ENCODE measurements around the gene GRIN1. TPM values are rescaled to one million over a fixed set of nuclear protein-coding genes. Genes with fewer than 3 reads are reported as not detected.

GRIN1 gene
- total RNA-seq, 1 donor from 2014 or later: not detected

GRCh38 chr9:137161558-137162486, 22.9 kb downstream of the GRIN1 start:
- no peak for DNase-seq (ENCODE audit: extremely low read depth, low read depth, low spot score)

DNA sequence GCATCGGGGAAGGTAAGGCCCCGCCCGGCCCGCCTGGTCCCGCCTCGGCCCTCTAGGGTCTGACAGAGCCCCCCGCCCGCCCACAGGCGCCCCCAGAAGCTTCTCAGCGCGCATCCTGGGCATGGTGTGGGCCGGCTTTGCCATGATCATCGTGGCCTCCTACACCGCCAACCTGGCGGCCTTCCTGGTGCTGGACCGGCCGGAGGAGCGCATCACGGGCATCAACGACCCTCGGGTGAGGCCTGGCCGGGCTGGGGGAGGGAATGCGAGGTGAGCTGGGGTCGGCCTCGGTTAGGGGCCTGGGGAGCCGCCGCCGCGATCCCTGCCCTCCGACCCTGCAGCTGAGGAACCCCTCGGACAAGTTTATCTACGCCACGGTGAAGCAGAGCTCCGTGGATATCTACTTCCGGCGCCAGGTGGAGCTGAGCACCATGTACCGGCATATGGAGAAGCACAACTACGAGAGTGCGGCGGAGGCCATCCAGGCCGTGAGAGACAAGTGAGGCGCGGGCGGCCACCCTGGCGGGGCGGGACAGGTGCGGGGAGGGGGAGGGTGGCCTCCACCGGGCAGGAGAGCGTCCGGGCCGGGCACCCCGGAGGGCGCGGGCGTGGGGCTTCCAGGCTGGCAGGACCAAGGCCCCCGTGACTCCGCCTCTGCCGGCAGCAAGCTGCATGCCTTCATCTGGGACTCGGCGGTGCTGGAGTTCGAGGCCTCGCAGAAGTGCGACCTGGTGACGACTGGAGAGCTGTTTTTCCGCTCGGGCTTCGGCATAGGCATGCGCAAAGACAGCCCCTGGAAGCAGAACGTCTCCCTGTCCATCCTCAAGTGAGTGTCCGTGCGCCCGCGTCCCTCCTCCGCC, 23.8 kb downstream of the GRIN1 start:
- no peak for DNase-seq (ENCODE audit: extremely low read depth, low read depth, low spot score)

- DNase-seq (ENCODE audit: extremely low read depth, low read depth, low spot score): no peak
These were observed 24.4 kb downstream of the GRIN1 start for GRCh38 chr9:137163365-137163715.

- DNase-seq (ENCODE audit: extremely low read depth, low read depth, low spot score): no peak
These were observed 24.9 kb downstream of the GRIN1 start for GRCh38 chr9:137163805-137164204.

- DNase-seq (ENCODE audit: extremely low read depth, low read depth, low spot score): no peak
These were observed 25.7 kb downstream of the GRIN1 start for GRCh38 chr9:137164370-137165249.

DNA sequence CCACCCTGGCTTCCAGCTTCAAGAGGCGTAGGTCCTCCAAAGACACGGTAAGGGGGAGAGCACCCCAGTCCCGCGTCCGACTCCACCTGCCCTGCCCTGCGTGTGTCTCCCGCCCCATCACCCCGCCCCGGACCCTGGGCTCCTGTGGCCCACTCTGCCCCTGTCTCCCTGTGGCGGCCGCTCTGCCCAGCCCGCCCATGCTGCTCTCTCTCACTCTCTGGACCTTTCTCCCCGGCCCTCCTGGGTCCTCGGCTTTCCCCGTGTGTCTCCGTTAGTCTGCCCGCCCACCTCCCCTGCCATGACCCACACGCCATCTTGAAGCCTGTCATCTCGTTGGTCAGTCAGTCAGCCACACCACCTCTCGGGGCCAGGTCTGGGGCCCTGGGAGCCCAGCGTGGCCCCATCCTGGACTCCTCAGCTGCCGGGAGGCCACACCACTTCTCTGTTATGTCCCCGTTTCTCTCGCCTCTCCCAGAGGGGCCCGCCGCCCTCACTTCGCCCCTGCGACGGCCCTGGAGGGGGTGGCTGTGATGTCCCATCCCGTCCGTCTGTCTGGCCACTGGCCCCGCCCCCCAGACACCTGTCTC, 26.4 kb downstream of the GRIN1 start:
- no peak for DNase-seq (ENCODE audit: extremely low read depth, low read depth, low spot score)

GRCh38 chr9:137166380-137167229, 27.7 kb downstream of the GRIN1 start:
- no peak for DNase-seq (ENCODE audit: extremely low read depth, low read depth, low spot score)

DNA sequence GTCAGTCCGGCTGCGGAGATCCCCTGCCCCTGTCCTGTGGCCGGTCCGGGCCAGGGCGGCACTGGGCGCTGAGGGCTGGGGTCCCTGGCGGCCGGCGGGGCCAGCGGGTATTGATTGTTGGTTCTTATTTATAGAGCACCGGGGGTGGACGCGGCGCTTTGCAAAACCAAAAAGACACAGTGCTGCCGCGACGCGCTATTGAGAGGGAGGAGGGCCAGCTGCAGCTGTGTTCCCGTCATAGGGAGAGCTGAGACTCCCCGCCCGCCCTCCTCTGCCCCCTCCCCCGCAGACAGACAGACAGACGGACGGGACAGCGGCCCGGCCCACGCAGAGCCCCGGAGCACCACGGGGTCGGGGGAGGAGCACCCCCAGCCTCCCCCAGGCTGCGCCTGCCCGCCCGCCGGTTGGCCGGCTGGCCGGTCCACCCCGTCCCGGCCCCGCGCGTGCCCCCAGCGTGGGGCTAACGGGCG, 28.4 kb downstream of the GRIN1 start:
- no peak for DNase-seq (ENCODE audit: extremely low read depth, low read depth, low spot score)

- no peak for DNase-seq (ENCODE audit: extremely low read depth, low read depth, low spot score)
These were observed 29.0 kb downstream of the GRIN1 start for GRCh38 chr9:137167747-137168572.

GRCh38 chr9:137168573-137168903, 29.6 kb downstream of the GRIN1 start:
- DNase-seq (ENCODE audit: extremely low read depth, low read depth, low spot score): no peak

- no peak for DNase-seq (ENCODE audit: extremely low read depth, low read depth, low spot score)
These were observed 30.2 kb downstream of the GRIN1 start for GRCh38 chr9:137168904-137169856.

- DNase-seq (ENCODE audit: extremely low read depth, low read depth, low spot score): no peak
These were observed 31.0 kb downstream of the GRIN1 start, which contains the start of gene LRRC26 for GRCh38 chr9:137169896-137170358. TSS of gene LRRC26 (minus strand) at chr9:137170051. CDS start at chr9:137169943, 108 bp downstream.

DNA sequence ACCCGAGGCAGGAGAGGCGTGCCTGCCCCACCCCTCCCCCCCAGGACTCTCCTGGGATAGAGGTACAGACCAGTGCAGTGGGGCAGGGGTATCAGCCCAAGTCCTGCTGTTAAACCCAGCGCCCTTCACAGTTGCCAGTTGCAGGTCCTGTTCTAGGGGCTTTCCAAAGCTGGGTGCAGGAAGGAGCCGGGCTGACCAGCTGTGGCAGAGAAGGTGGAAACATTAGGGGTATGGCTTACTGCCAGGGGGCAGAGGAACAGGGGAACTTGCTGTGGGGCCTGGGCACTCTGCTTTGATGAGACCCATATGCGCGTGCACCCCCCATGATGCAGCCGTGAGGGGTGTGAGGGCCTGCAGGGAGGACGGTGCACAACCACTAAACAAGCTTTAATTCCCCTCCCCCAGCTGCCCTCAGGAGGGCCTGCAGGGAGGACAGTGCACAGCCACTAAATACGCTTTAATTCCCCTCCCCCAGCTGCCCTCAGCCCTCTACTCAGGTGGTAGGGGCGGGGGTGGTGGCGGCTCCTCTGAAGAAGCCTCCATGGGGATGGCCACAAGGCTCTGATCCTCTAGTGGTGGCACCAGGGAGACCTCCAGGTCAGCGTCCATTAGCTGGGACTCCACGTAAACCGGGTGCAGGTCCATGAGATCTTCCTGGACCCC, 31.7 kb downstream of the GRIN1 start:
- DNase-seq (ENCODE audit: extremely low read depth, low read depth, low spot score): no peak

- no peak for DNase-seq (ENCODE audit: extremely low read depth, low read depth, low spot score)
These were observed 32.4 kb downstream of the GRIN1 start for GRCh38 chr9:137171149-137171900.

DNA sequence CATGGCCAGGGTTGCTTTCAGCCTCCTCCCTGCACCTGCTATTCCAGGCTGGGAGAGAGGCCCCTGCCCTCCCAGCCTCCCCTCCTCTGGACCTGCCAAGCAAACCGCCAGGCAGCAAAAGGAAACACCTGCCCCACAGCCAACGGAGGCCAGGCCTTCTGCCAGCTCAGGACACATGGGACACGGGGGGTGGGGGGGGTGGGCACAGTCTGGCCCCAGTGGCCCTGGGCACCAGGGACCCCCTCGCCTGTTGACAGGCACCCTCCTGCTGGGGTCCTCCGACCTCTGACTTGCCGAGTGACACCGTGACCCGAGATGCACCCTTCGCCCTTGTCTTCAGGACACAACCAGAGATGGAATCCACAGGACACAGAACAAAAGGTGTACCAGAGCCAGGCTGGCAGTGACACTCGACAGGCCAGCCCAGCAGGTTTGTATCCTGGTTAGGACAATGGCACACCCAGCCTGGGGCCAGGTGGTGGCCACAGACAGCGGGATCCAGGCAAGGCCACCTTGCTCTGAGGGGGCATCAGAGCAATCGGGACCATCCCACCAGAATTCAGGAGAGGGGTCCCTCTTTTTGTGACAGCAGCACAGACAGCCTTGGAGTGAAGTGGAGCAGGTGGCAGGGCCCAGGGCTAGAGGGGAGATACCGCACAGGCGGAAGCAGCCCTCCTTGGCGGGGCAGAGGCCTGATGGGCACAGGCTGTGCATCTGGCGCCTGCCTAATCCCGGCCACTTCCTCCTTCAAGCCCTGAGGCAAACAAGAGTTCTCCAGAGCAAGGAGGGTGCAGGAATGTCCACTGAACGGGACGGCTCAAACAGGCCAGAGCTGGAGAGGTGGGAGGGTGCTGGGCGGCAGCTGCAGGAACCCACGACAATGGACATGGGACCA, 34.2 kb downstream of the GRIN1 start:
- no peak for DNase-seq (ENCODE audit: extremely low read depth, low read depth, low spot score)

All from glomerular endothelial cell (primary cell).